GM18505 (cell line): ENCODE measurements around the gene LRIT3.

ENCODE experiments used
- ATAC-seq: cut with Tn5 transposase; IDR thresholded peaks from one replicate; pipeline ENCODE4 v1.9.1; 2021; ENCODE audit not compliant: unreplicated experiment
- POLR2A ChIP-seq: IDR thresholded peaks from 4 replicates; pipeline ENCODE4 v1.6.1; 2011; ENCODE audit warnings: borderline replicate concordance; ENCODE audit not compliant: insufficient read depth, insufficient read length; ENCODE audit errors: extremely low read depth

The LRIT3 gene

GRCh38 chr4:109847896-109848442 lies at the start of gene LRIT3:
TSS of gene LRIT3 (plus strand) at chr4:109848107. CDS start at chr4:109848202, 95 bp downstream.
- TF ChIP-seq POLR2A: no peak
- ATAC-seq: no peak

- TF ChIP-seq POLR2A: no peak
- ATAC-seq: no peak
Observed at GRCh38 chr4:109798866-109799265, 49.0 kb upstream of the LRIT3 start.

DNA sequence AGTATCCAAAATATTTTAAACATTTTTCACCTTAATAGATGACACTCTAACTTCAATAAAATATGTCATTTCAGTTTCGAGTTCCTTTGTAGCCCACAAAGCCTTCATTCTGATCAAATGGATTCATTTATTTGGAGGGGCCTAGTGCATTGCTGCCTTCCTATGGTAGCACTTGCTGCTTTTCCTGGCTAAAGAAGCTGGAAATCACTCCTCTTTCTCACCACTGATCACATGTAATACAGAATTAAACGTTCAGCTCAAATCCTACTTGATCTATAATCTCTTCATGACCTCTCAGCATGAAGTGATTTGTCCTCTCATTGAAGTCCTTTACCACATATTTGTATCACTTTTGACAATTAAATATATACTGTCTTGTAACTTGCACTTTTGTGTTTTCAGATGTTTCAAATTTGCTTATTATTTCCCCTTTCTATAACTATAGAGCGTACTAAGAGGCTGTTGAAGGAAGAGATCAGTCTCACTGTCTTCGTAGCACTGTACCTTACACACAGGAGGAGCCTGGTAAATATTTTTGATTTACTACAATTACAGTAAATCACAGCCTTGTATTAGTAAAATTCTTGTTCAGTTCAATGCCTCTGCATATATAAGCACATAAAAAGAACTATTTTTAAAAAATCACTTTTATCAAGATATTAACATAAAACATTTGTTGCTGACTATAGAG lies 46.7 kb upstream of the LRIT3 start:
- no peak for ATAC-seq
- no peak for TF ChIP-seq POLR2A

DNA sequence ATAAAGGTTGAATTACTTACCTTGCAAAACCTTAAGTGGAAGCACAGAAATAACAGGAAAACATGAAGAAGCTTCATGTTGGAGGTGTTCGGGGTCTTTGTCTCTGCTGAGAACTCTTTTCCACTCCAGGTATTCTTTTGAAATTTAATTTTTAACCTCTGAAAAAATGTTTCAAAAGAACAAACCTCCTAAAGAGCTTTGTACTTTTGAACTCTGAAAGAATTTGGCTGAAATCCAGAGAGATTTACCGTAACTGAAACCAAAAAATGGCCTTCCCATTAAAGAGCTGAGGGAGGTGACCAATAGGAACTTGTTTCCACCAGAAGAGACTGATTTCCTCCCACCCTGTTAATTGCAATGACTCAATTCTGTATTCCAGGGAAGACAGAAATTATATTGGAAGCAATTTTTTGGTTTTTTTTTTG lies 46.0 kb upstream of the LRIT3 start, which contains the start of gene CFI:
CFI (minus strand) TSS at position 105 of the 425 bp plus-strand sequence; CDS start at position 77, 28 bp downstream.
- ATAC-seq: no peak
- TF ChIP-seq POLR2A: no peak

DNA sequence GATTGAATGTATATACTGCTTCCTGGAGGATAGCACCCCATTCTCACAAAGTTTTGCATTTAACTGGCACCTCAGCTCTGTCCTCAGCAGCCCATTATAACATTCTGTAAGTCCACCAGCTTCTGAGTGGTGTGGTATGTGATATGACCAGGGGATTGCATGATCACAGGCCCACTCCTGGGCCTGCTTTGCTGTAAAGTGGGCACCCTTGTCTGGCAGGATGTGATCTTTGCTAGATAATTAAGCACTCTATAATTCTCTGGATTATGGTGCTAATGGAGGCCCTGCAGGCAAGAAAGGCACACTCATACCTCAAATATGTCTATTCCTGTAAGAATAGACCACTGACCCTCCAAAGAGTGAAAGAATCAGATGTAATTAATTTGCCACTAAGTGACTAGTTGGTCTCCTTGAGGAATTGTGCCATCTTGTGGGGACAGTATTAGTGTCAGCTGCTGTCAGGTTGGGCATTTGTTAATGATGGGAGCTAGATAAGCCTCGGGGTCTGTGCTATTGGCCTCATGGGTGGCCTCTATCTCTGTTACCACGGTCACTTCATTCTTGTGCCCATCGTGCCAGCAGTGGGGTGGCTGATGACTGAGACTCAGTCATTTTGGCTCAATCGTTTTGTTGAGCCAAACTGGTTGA lies 43.9 kb upstream of the LRIT3 start:
- ATAC-seq: no peak

GRCh38 chr4:109809655-109810054 lies 38.3 kb upstream of the LRIT3 start:
- no peak for ATAC-seq

More for the DNA sequence above, 43.9 kb upstream of the LRIT3 start:
- no peak for TF ChIP-seq POLR2A

GRCh38 chr4:109810552-109811387 lies 37.1 kb upstream of the LRIT3 start:
- no peak for TF ChIP-seq POLR2A
- ATAC-seq: no peak

More at GRCh38 chr4:109809655-109810054, 38.3 kb upstream of the LRIT3 start:
- no peak for TF ChIP-seq POLR2A

GRCh38 chr4:109811707-109812106 lies 36.2 kb upstream of the LRIT3 start:
- ATAC-seq: no peak
- no peak for TF ChIP-seq POLR2A

GRCh38 chr4:109815151-109816081 lies 32.5 kb upstream of the LRIT3 start, which contains the start of gene GAR1:
TSS of gene GAR1 (plus strand) at chr4:109815762. CDS start at chr4:109816165, 403 bp downstream.
- ATAC-seq: peak; percentile 98
- peak; percentile 65 for TF ChIP-seq POLR2A

- no peak for ATAC-seq
- TF ChIP-seq POLR2A: no peak
Observed at GRCh38 chr4:109816082-109816442, 31.8 kb upstream of the LRIT3 start.

GRCh38 chr4:109816894-109817293 lies 31.0 kb upstream of the LRIT3 start:
- no peak for ATAC-seq
- no peak for TF ChIP-seq POLR2A

DNA sequence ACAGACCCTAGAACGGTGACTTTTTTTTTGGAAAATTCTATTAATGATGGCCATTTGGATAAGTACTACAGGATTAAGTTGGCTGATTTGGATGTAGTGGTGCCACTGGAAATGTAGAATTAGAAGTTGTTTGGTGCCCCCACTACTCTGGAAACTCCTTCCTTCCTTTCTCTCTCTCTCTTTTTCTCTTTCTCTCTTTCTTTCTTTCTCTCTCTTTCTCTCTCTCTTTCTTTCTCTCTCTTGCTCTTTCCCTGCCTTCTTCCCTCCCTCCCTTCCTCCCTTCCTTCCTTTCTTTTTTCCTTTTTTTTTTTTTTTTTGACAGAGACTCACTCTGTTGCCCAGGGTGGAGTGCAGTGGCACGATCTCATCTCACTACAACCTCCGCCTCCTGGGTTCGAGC lies 29.6 kb upstream of the LRIT3 start:
- no peak for ATAC-seq

More for the DNA sequence above, 29.6 kb upstream of the LRIT3 start:
- no peak for TF ChIP-seq POLR2A
